Inflammatory macrophage treated with lipopolysaccharide for 1 hour (primary cell): ENCODE results near the gene LARGE2.

Experiments used
- DNase-seq, 2 donors: peaks; one replicate each; pipeline ENCODE4 v3.0.0-alpha.2; 2020 to 2022

The LARGE2 gene

DNA sequence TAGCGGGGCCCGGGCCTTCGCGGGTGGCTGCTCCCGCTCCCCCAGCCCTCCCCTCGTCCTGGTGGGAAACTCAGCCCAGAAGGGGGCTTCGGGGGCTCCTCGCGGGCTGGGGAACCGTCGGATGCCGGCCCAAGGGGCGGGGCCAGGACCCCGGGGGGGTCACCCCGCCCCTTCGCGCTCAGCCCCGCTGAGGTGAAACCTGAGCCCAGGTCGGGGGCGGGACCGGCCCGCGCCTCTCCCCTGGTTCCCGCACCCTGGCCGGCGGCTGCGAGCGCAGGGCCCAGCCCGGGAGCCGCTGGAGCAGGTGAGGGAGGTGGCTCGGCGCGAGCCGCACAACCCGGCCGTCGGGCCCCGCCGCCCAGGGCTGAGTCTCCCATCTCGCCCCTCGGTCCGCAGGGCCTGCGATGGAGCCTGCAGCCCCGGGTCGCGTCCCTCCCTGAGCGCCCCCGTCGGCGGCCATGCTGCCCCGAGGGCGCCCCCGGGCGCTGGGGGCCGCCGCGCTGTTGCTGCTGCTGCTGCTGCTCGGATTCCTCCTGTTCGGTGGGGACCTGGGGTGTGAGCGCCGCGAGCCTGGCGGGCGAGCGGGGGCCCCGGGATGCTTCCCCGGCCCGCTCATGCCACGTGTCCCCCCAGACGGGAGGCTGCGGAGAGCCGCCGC is at the start of gene LARGE2:
Gene LARGE2, plus strand, starts transcription at position 232 of the 658 bp plus-strand sequence. Its CDS starts 227 bp downstream, at position 459.
- no peak for DNase-seq

DNA sequence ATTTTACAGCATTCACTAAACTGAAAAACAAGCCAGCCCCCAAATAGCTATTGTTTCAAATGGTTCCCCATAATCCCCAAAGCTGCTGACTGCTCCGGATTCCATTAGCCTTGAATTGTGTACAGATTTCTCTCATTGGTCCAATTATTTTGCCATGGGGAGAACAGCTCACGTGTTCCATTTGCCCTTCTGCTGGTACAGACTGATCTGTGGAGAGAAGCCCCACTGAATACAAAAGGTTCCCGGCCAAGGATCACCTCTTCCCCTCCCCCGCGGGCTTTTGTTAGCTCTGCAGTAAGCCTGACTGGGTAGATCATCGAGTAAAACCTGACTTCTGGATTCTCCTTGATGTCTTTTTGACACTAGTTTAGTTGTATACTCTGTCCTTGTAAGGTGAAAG is 46.1 kb upstream of the LARGE2 start:
- no peak for DNase-seq

DNA sequence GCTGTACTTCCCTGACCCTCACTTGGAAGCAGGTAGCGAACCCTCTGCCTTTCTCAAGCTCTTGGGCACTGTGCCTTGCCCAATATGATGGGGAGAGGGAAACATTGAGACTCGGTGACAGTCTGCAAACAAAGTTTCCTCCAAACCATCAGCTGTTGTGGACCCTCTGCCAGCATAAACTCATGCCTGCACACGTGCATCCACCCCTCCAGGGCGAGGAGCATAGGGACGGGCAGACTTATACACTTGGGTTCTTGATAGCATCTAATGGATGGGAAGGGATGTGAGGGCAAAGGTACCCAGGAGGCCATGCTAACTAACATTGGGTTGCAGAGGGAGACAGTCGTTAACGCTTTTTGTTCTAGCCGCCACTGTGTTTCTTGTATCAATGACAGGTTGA is 45.2 kb upstream of the LARGE2 start:
- DNase-seq, result no peak

DNA sequence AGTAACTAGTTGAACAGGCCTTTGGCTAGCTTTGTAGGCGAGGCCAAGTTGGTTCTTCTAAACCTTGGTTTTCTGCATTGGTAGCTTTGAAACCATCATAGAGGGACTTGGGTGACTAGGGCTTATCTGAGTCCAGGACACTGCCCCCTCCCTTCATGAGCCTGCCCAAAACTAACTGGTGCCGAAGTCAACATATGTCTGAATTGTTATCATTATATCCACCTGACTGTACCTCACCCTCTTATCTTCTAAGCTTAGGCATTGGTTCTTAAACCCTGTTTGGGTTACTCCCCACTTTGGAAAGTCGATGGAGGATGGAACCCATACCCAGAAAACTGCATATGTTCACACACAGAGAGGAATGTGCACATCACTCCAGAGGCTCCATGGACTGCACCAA is 44.6 kb upstream of the LARGE2 start:
- no peak for DNase-seq

DNA sequence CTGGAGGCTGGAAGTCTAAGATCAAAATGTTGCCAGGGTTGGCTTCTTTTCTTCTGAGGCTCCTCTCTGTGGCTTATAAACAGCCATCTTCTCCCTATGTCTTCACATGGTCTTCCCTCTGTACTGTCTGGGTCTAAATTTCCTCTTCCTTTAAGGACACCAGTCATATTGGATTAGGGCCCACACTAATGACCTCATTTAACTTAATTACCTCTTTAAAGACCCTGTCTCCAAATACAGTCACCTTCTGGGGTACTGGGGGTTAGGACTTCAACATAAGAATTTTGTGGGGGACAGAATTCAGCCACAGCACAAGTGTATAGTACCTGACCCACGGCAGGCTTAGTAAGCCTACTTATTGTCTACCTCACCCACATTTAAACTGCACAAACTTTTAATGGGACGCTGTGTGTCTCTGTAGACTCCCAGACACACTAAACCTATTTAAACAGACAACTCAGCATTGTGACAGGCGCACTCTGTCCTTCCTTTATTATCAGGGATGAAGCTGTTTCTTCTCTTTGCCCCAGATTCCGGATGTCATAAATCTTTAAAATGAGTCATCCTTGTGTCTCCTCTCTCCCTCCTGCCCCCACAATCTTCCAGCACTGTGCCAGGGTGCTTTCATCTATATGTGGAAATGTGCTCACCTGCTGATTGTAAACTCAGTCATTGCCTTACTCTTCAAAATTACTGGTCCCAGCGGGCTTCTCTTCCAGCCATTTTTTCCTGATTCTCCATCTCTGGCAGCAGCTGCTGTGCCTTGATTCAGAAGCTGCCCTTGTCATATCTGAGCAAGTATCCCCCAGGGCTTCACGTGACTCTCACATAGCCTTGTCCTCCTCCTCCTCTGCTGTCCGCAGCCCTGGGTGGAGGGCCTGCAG is 42.4 kb upstream of the LARGE2 start:
- no peak for DNase-seq

DNA sequence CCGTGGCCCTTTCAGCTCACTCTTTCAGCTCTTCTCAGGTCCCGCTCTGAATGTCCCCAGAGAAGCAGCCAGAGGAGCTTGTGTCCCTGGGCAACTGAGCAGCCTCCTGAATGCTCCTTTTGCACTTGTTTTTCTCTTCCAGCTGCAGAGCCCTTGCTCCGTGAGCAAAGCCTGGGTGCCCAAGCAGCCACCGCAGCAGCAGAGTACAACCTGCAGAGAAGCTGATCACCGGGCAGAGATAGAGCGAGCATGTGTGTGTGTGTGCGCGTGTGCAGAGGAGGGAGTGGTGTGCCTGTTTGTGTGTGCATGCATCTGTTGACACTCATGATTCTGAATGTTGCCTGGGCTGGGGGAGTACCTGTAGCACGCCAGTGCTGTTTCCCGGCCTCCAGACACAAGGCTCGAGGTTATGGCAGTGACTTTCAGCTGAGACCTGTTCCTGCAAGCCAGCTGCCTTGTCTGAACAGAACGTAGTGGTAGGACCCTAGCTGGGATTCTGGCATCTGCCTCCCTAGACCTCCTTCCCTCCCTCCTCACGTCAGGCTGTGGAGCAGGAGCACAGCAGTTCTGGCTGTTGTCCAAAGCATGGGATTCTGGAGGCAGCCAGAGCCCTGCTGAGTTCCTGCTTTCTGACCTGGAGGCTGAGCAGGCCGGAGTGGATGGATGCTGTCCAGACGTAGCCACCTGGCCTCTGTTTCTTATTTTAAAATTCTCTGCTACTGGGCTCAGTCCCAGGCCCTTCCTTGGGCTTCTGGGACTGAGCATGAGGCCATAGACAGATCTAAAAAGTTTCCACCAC is 41.5 kb upstream of the LARGE2 start:
- DNase-seq, result no peak

DNA sequence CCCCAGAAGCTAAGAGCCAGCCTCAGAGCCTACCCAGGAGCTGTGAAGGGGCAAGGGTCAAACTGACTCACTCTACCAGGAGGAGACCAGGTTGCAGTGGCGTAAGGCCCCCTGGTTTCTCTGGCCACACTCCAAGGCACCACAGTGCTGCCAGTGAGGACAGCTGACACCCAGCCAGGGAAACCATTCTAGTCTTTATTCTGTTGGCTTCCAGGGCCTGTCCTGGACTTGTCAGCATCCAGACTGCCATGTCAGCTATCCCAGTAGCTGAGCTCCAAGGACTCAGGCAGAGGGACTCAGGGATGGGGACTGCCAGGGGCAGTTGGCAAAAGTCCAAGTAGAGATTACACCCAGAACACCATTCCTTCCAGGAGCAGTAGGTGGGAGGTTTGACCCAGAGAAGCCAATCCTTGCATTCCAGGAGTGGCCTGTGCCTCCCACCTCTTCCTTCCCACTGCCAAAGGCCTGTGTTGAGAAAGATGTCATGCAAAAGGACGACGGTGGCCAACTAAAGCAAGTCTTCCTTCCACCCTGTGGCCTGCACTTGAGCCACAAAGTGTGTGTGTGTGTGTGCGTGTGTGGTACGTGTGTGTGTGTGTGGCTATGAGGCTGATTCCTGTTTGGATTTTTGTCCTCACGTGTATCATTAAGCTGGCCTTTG is 40.6 kb upstream of the LARGE2 start:
- DNase-seq, result no peak

DNA sequence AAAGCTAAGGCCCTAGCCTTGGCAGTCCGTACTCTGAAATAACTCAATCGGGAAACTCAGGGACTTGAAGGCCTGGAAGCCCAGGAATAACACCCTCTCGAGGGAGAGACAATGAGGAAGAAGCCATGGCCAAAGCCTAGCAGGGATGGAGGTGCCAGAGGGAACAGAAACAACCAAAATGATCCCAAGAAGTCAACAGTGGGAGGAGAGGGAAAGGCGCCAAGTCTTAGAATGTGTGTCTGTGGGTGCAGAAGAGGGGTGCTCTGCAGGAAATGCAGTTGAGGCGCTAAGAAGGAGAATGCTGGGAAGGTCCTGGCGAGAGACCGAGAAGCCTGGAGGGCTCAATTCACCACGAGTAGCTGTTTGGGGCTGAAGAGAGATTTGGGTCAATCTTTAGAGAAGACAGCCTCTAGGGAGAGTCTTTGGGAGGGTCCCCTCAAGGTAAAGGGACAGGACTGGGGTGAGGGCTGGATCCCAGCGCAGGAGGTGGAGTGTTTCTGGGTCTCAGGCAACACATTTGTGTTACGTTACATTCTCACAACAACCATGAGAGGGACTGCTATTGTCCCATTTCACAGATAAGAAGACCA is 37.8 kb upstream of the LARGE2 start:
- no peak for DNase-seq

DNA sequence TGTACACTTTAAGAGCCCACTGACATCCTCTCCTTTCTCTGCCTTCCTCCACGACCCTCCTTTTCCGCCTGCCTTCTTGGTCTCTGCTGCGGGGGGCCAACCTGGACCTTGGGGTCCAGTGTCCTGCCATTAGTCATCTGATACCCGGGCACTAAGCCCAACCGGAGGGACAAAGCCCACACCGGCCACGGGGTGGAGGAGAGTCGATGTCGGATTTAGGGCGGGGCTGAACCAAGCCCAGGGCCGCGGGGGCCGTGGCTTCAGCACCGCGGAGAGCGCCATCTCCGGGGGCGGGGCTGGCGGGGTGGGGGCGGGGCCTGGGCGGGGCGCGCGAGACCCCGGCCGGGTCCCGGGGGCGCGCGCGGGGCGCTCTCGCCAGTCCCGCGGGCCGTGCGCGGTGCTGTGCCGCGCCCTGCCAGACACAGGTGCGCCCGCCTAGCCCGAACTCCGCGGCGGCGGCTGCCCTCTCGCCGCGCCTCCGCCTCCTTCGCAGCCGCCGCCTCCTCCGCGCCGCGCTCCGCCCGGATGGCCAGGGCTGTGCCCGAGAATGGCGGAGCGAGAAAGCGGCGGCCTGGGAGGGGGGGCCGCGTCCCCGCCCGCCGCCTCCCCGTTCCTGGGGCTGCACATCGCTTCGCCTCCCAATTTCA is 37.1 kb upstream of the LARGE2 start, which contains the start of gene MAPK8IP1:
Gene MAPK8IP1, plus strand, starts transcription at position 378 of the 647 bp plus-strand sequence. Its CDS starts 170 bp downstream, at position 548.
- DNase-seq, result peak in 1 of 2 donors; percentile 58

DNA sequence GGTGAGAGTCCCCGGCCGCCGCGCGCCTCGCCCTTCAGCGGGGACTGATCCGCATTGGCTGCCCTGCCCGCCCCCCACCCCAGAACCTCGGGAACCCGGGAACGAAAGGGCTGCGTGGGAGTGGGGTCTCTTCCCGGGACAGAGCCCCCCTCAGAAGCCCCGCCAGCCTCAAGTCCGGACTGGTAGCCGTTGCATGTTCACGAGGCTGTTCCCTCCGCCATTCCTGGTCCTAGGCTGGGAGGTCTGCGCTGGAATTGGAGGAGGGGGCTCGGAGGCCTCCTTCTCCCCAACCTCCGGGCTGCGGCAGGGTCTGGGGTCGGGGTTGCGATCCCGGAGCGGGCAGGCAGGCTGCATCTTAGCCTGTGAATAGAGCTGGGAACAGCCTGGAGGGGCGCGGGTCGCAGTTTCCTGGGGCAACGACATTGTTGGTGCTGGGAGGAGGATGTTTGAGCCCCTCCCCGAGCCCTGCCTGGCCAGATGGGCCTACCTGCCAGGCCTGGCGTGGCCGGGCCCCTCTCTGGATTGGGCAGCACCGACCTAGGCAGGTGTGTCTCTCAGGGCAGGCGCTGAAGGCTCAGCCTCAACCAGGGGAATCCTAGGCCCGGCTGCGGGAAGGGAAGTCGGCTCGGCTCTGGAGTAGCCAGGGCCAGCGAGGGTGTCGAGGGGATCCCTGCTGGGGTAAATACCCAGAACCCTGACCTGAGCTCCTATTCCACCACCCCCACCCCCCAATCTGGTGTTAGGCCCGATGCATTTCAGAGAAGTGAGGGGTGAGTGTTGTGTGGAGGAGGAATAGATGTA is 36.3 kb upstream of the LARGE2 start:
- DNase-seq, result no peak

DNA sequence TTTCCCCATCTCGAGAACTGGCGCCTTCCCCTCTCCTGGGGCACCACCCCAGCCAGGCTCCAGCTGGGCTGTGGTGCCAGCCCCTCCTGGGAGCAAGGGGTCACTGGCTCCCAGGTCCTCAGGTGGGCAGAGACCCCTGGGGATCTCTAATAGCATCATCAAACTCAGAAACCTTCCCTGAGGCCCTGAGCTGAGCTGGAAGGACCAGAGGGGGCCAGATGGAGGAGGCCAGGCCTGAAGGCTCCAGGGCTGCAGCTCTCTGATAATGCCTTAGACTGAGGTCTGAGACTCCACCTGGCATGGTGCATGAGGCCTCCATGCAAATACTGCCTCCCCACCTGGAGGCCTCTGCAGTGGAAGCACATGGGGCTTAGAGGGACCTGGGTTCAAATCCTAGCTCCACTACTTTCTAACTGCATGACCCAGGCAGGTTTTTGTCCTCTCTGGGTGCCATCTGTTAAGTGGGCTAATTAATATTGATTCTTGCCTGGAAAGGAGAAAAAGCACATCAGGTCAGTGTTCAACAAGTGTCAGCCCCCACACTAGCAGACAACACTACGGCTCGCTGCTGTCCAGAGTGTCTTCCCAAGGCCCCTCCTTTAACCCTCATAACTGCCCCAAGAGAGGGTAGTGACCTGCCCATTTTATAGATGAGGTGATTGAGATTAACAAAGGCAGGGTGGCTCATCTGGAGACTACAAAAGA is 35.5 kb upstream of the LARGE2 start:
- DNase-seq, result no peak

DNA sequence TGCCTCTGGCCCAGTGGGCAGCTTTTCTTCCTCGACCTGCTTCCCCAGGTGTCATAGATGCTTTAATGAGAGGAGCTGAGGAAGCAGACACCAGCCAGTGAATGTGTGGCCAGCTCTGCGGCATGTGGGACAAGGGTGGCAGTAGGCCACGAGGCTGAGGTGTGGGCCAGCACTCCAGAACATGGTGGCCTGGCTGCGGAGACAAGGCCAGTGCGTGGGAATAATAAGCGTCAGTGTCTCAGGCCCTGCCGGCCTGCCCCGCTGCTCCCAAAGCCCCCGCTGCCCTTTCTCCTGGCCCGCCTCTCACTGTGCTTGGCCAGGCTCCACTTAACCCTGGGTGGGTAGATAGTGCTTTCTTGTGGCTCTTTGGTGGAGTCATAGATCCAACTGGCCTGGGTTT is 34.9 kb upstream of the LARGE2 start:
- no peak for DNase-seq

DNA sequence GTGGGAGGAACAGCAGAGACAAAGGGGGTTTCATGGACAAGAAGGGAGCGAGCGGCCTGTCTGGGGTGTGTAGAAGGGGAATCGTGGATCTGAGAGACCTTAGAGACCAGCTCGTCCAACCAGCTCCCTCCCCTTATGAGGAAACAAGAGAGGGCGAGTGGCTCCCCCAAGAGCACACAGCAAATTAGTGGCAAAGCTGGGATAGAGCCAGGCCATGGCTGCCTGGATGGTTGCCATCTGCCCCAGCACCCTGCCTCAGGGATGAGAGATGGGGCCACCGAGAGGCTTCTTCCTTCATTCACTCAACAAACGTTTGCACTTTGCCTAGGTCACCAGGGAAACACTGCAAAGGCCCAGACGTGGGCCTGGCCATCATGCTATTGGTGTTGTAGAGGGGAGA is 32.9 kb upstream of the LARGE2 start:
- no peak for DNase-seq

DNA sequence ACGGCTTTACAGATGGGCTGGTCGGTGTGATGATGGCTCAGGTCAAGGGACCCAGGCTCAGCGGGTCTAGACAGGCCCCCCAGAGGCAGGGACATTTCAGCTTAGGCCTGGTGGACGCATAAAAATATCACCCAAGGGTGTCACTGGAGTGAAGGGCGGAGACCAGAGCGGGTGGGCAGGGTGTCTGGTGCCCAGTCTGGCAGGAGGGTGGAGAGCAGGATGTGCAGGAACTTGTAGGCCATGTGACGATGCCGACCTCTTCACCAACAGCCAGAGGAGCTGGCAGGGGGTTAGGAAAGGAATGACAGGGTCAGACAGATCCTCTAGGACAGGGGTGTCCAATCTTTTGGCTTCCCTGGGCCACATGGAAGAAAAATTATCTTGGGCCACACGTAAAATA is 32.5 kb upstream of the LARGE2 start:
- DNase-seq, result no peak

DNA sequence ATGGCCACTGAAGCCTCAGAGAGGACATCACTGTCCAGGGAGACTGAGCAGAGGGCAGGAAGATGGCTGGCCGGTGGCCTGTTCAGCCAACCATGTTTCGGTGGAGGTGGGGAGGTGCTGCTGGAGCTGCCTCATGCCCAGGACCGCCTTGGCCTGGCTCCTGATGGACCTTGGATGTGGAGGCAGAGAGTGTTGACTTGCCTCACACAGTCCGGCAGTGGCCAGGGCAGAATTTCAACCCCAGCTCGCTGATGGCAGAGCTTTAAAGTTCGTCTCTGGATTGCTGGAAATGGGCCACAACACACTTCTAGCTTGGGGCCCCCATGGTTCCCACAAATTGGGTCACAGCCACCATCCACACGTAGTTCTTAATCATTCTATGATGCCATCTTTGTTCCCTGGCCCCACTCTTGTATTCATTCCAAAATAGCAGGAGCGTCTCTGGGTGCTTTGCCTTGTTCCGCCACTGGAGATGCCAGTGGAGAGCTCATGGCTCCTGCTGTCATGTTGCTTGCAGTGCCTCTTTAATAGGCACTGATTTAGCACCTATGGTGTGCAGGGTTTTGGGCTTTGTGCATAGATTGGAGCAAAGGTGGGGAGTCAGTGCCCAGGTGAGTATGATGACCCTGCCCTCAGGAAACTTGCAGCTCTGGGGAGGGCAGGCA is 31.4 kb upstream of the LARGE2 start:
- DNase-seq, result no peak

DNA sequence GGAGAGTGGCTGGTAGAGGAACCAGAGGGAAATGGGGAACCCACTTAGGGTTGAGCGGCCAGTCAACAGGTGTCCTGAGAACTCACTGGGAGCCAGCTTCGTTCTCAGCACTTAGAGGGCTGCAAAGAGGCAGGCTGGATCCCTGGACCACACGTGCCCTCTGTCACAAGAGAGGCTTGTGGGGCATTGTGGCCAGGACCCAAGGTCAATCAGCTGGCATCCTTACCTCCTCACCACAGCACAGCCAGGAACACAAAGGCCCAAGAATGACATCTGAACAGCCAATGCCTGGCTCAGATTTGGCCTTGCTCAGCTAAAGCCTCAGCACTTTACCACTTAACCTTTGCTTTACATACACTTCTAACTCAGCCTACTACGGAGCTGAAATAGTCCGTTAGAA is 29.6 kb upstream of the LARGE2 start:
- DNase-seq, result no peak

DNA sequence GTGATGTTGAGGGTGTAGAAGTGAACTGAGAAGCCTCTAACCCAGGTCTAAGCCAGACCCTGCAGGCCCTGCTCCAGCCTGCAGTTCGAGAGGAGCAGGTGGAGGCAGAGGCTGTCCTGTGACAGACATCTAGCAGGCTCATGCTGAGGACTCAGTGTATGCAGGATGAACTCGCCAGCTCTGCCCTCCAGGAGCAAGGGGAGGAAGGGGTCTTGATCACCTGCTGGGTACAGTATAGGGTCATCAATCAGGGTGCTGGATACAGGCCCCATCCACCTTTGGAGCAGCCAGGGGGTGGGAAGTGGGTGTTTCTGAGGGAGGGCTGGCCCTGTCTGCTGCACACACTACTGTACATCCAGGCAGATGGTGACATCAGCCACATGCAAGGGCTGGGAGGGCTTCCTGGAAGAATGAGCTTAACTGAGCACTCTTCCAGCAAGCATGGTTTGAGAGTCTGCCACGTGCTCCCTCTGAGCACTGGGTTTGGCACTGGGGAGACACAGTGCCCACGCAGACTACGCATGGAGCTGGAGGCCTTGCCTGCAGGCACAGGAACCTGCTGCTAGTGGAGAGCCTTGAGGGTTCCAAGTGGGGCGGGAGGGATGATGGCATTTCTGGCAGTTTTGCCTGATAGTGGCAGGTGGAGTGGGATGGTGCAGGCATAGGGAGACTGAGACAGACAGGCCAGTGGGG is 27.8 kb upstream of the LARGE2 start:
- DNase-seq, result no peak

DNA sequence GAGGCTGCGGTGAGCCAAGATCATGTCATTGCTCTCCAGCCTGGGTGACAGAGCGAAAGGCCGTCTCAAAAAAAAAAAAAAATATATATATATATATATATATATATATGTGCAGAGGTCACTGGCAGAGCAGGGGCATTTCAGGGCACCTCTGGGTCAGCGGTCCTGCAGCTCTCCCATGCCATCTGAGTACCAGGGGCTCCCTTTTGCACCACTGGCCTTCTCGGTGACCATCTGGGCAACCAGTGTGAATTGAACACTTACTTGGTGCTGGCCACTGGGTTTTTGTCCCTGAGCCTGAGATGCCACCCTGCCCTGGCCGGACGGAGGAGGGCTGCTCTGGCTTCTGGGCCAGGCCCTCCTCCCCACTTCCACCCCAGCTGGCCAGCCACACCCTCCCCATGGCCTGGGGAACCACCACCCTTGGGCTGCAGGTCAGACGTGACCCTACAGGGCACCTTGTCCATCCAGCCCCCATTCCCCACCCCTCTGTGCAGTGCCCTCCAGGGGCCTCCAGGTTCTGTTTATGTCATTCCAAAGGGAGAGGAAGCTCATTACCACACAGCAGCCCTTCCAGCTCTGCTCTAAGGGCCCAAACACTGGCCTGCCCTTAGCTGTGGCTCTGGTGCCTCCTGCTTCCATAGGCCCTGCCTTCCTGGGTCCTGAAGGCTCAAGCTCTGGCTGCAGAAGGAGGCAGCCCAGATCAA is 26.8 kb upstream of the LARGE2 start:
- no peak for DNase-seq
